H1 (cell line): ENCODE measurements around the gene ARHGEF3. TPM values are rescaled to one million over a fixed set of nuclear protein-coding genes. Genes with fewer than 3 reads are reported as not detected.

Experiments used
- CTCF ChIA-PET: fragments of 300-600 bp; sonication (Branson Sonifier 250); formaldehyde crosslinking; loops from one replicate; lab custom pipeline; 2021; ENCODE audit not compliant: partially characterized antibody; lab: Charles Lee
- POLR2A ChIA-PET: fragments of 300-600 bp; sonication (Branson Sonifier 250); formaldehyde crosslinking; loops from one replicate; lab custom pipeline; 2021; ENCODE audit warnings: inconsistent platforms; ENCODE audit not compliant: partially characterized antibody; lab: Charles Lee
- DNase-seq, 2 experiments: peaks; one replicate each; pipeline versions ENCODE4 v3.0.0 to v3.0.0-alpha.2; 2010 to 2022; ENCODE audit warnings: low spot score in 2 of 2, low read depth in 1 of 2, mixed read lengths in 1 of 2
- FAIRE-seq: peaks from 2 replicates; lab custom pipeline; 2011; peaks lifted over from hg19 to GRCh38; lab: Jason Lieb, UNC
- H2AFZ ChIP-seq: 2 replicates; pipeline ENCODE4 v1.8.1; 2012; ENCODE audit warnings: low read length, inconsistent platforms
- H2AK5ac ChIP-seq: 2 replicates; pipeline ENCODE4 v1.6.1; 2013; ENCODE audit warnings: low read depth, low read length
- H2BK120ac ChIP-seq: replicated peaks from 2 replicates; pipeline ENCODE3; 2013; ENCODE audit warnings: low read depth, low read length, inconsistent platforms
- H2BK12ac ChIP-seq: 2 replicates; pipeline ENCODE4 v1.6.1; 2013; ENCODE audit warnings: low read depth, low read length
- H2BK15ac ChIP-seq: 2 replicates; pipeline ENCODE4 v1.6.1; 2013; ENCODE audit warnings: low read length
- H2BK20ac ChIP-seq: 2 replicates; pipeline ENCODE4 v1.6.1; 2013; ENCODE audit warnings: low read length
- H2BK5ac ChIP-seq: 2 replicates; pipeline ENCODE4 v1.6.1; 2013; ENCODE audit warnings: low read depth, low read length
- H3K14ac ChIP-seq: 2 replicates; pipeline ENCODE4 v1.6.1; 2013; ENCODE audit warnings: inconsistent platforms; ENCODE audit not compliant: insufficient read length
- H3K18ac ChIP-seq: 2 replicates; pipeline ENCODE4 v1.6.1; 2013; ENCODE audit warnings: low read length; ENCODE audit errors: extremely low read depth
- H3K23ac ChIP-seq: 2 replicates; pipeline ENCODE4 v1.6.1; 2013; ENCODE audit warnings: inconsistent platforms; ENCODE audit not compliant: insufficient read length
- H3K23me2 ChIP-seq: 2 replicates; pipeline ENCODE4 v1.6.1; 2013; ENCODE audit warnings: low read depth, low read length
- H3K27ac ChIP-seq: 2 replicates; pipeline ENCODE4 v1.6.1; 2011; ENCODE audit warnings: low read depth, low read length, inconsistent platforms
- H3K27me3 ChIP-seq, 4 experiments: replicated peaks in 1 of 4; 1 replicate in 1 of 4; 2 replicates in 3 of 4; pipeline versions ENCODE4 v1.6.1 to v1.8.1; 2011 to 2013; ENCODE audit warnings: low read length in 3 of 4, mild to moderate bottlenecking in 3 of 4, inconsistent platforms in 2 of 4, mixed read lengths in 2 of 4, moderate library complexity in 1 of 4; ENCODE audit not compliant: control insufficient read depth in 3 of 4, insufficient read depth in 3 of 4; ENCODE audit errors: extremely low read depth in 1 of 4
- H3K36me3 ChIP-seq, 4 experiments: 2 replicates each; pipeline versions ENCODE4 v1.6.1 to v1.8.1; 2011 to 2013; ENCODE audit warnings: mild to moderate bottlenecking in 4 of 4, low read length in 3 of 4, moderate library complexity in 2 of 4, control low read depth in 1 of 4, inconsistent platforms in 1 of 4; ENCODE audit not compliant: insufficient read depth in 4 of 4, control insufficient read depth in 2 of 4
- H3K4ac ChIP-seq: replicated peaks from 2 replicates; pipeline ENCODE3; 2013; ENCODE audit warnings: low read length, low read depth, mixed read lengths, inconsistent platforms; ENCODE audit not compliant: insufficient read length
- H3K4me1 ChIP-seq, 4 experiments: replicated peaks in 1 of 4; 1 replicate in 1 of 4; 2 replicates in 3 of 4; pipeline versions ENCODE4 v1.6.1 to v1.8.1; 2011 to 2013; ENCODE audit warnings: low read length in 3 of 4, inconsistent platforms in 2 of 4, mixed read lengths in 1 of 4; ENCODE audit not compliant: insufficient read depth in 4 of 4, control insufficient read depth in 3 of 4
- H3K4me2 ChIP-seq, 2 experiments: 2 replicates each; pipeline versions ENCODE4 v1.6.1 to v1.8.1; 2011 to 2013; ENCODE audit warnings: low read depth in 2 of 2, low read length in 2 of 2, control low read depth in 1 of 2, inconsistent platforms in 1 of 2, mild to moderate bottlenecking in 1 of 2; ENCODE audit not compliant: insufficient read depth in 1 of 2
- H3K4me3 ChIP-seq, 4 experiments: fragments of 200-600, 300-600 bp in 1 of 4; sonication (generic), shearing (Covaris generic), sonication (Bioruptor Twin) in 1 of 4; 2 replicates each; pipeline versions ENCODE4 v1.5.1 to v1.8.1; 2011 to 2016; ENCODE audit warnings: low read length in 4 of 4, low read depth in 3 of 4, control low read depth in 2 of 4, inconsistent platforms in 2 of 4, mild to moderate bottlenecking in 2 of 4, mixed read lengths in 1 of 4, moderate library complexity in 1 of 4; ENCODE audit not compliant: insufficient read depth in 2 of 4; ENCODE audit errors: extremely low read depth in 1 of 4
- H3K56ac ChIP-seq: replicated peaks from 2 replicates; pipeline ENCODE3; 2013; ENCODE audit warnings: low read depth, mild to moderate bottlenecking, mixed read lengths, low read length, inconsistent platforms; ENCODE audit not compliant: insufficient read length
- H3K79me1 ChIP-seq: 2 replicates; pipeline ENCODE4 v1.6.1; 2013; ENCODE audit warnings: low read depth, low read length, control low read depth
- H3K79me2 ChIP-seq, 2 experiments: 2 replicates each; pipeline versions ENCODE4 v1.6.1 to v1.8.1; 2012 to 2013; ENCODE audit warnings: low read length in 2 of 2, mild to moderate bottlenecking in 2 of 2, inconsistent platforms in 1 of 2; ENCODE audit not compliant: insufficient read depth in 2 of 2, control insufficient read depth in 1 of 2
- H3K9ac ChIP-seq, 4 experiments: replicated peaks in 1 of 4; 1 replicate in 1 of 4; 2 replicates in 3 of 4; pipeline versions ENCODE4 v1.6.1 to v1.8.1; 2011 to 2013; ENCODE audit warnings: low read depth in 3 of 4, low read length in 3 of 4, control low read depth in 2 of 4, mild to moderate bottlenecking in 2 of 4, moderate library complexity in 2 of 4, inconsistent platforms in 1 of 4; ENCODE audit errors: extremely low read depth in 1 of 4
- H3K9me3 ChIP-seq, 2 experiments: 2 replicates each; pipeline versions ENCODE4 v1.6.1 to v1.8.1; 2012 to 2013; ENCODE audit warnings: mild to moderate bottlenecking in 2 of 2, moderate library complexity in 2 of 2, control low read depth in 1 of 2, inconsistent platforms in 1 of 2, low read depth in 1 of 2, low read length in 1 of 2, mixed read lengths in 1 of 2; ENCODE audit not compliant: insufficient read depth in 2 of 2
- H4K20me1 ChIP-seq, 2 experiments: replicated peaks in 1 of 2; 2 replicates each; pipeline versions ENCODE3 to v1.8.1; 2011 to 2013; ENCODE audit warnings: inconsistent platforms in 2 of 2, low read length in 2 of 2, mild to moderate bottlenecking in 1 of 2; ENCODE audit not compliant: insufficient read depth in 2 of 2, control insufficient read depth in 1 of 2
- H4K5ac ChIP-seq: 2 replicates; pipeline ENCODE4 v1.6.1; 2013; ENCODE audit warnings: low read length, low read depth, mixed read lengths, inconsistent platforms; ENCODE audit not compliant: insufficient read length
- H4K8ac ChIP-seq: 2 replicates; pipeline ENCODE4 v1.8.0; 2013; ENCODE audit warnings: mild to moderate bottlenecking, moderate library complexity, low read length, inconsistent platforms; ENCODE audit not compliant: insufficient read depth; ENCODE audit errors: extremely low read depth
- H4K91ac ChIP-seq: replicated peaks from 2 replicates; pipeline ENCODE3; 2013; ENCODE audit warnings: low read length, mixed read lengths, inconsistent platforms; ENCODE audit not compliant: insufficient read length
- BCL11A ChIP-seq, 2 experiments: IDR thresholded peaks; one replicate each; pipeline ENCODE4 v1.6.1; 2011; ENCODE audit warnings: low read depth in 2 of 2, low read length in 2 of 2, mild to moderate bottlenecking in 2 of 2
- BRCA1 ChIP-seq: IDR thresholded peaks from 2 replicates; pipeline ENCODE4 v1.6.1; 2012; ENCODE audit warnings: low read depth, low read length, improper control_type of control experiment
- GTF2F1 ChIP-seq: IDR thresholded peaks from 2 replicates; pipeline ENCODE4 v1.6.1; 2012; ENCODE audit warnings: low read depth, low read length, improper control_type of control experiment, borderline replicate concordance
- JUND ChIP-seq: IDR thresholded peaks from 2 replicates; pipeline ENCODE4 v1.6.1; 2011; ENCODE audit warnings: mild to moderate bottlenecking, improper control_type of control experiment, low read length
- TAF1 ChIP-seq: IDR thresholded peaks from 2 replicates; pipeline ENCODE4 v1.6.1; 2011; ENCODE audit warnings: mild to moderate bottlenecking, low read depth, low read length
- YY1 ChIP-seq: IDR thresholded peaks from 2 replicates; pipeline ENCODE4 v1.6.1; 2011; ENCODE audit warnings: low read depth, mild to moderate bottlenecking, low read length
- WGBS, 2 experiments: shearing (Covaris generic) in 1 of 2; methylation state at CpG; one replicate each; pipeline versions ENCODE4 v1.1.6 to v1.1.7; 2013 to 2015; ENCODE audit warnings: low lambda C conversion rate in 2 of 2, mixed read lengths in 2 of 2, inconsistent platforms in 1 of 2, low coverage in 1 of 2, missing lambda C conversion rate in 1 of 2; ENCODE audit not compliant: insufficient replicate concordance in 2 of 2, insufficient coverage in 1 of 2, insufficient read length in 1 of 2; ENCODE audit errors: extremely low coverage in 1 of 2, missing lambda C conversion rate in 1 of 2; 5-methylcytosine and 5-hydroxymethylcytosine counted together
- polyA plus RNA-seq, 7 experiments: library from polyadenylated mRNA; depleted of rRNA in 3 of 7; stranded (reverse) in 5 of 7; unstranded in 2 of 7; fragments of >200 nt in 5 of 7; fragments of 200-250 nt in 2 of 7; gene quantifications; 1 replicate in 5 of 7; 2 replicates in 1 of 7; 4 replicates in 1 of 7; pipeline versions ENCODE4 v1.2.1 to v1.2.3, GENCODE V29; 2011 to 2013; ENCODE audit warnings: missing spikeins in 2 of 7, mixed read lengths in 2 of 7
- total RNA-seq: library from RNA; stranded (reverse); fragmentation: NEBNext Ultra II Directional; extraction: Animal tissue kit (Norgen Biotek cat#: 25700); gene quantifications from 2 replicates; pipeline ENCODE4 v1.2.1, GENCODE V29; 2021

The ARHGEF3 gene
- total and polyA plus RNA-seq, 2 of the 8 experiments (the other 6 are each of a cell fraction or from before 2014, with no cell fraction given), result 2.8 to 6.0 TPM

- no peak for TF ChIP-seq YY1
- no peak for TF ChIP-seq BRCA1
- no peak for TF ChIP-seq BCL11A (IDR thresholded peaks at IDR 0.05; ENCODE audit: low read depth in 2 of 2, low read length in 2 of 2)
- no peak for TF ChIP-seq GTF2F1
- TF ChIP-seq JUND, result no peak
- TF ChIP-seq TAF1, result no peak
- no peak overlapping the region for H2BK15ac ChIP-seq
- no peaks in the 10 kb centered on the region for H3K79me2 ChIP-seq
- H3K23ac ChIP-seq, result no peak overlapping the region
- ChIA-PET POLR2A (interaction anchor here (0.9 to 1.0 kb wide), 2 partner anchors 10 to 11 kb away, joined by 3 read pairs; no protein-coding TSS in a partner anchor), CTCF (interaction anchor here (0.7 to 1.4 kb wide), 5 partner anchors 14 to 516 kb away, joined by 3 to 6 read pairs (median 4); no protein-coding TSS in a partner anchor)
- no peak overlapping the region for H3K4ac ChIP-seq
- no peak overlapping the region for H2AK5ac ChIP-seq
- no peak overlapping the region for H3K56ac ChIP-seq
- no peak overlapping the region for H3K4me2 ChIP-seq
- no peak overlapping the region for H2BK12ac ChIP-seq
- H4K20me1 ChIP-seq, result no peaks in the 10 kb centered on the region
- no peak overlapping the region for H3K14ac ChIP-seq
- no peak overlapping the region for H3K27ac ChIP-seq
- DNase-seq (no peak), FAIRE-seq (no peak)
- H3K9ac ChIP-seq, result no peak overlapping the region
- H3K9me3 ChIP-seq, result no peaks in the 10 kb centered on the region
- no peaks in the 10 kb centered on the region; the same call in 1 of the 2 replicates for H3K23me2 ChIP-seq
- H3K18ac ChIP-seq, result no peak overlapping the region
- no peak overlapping the region for H2BK20ac ChIP-seq
- no peak overlapping the region for H4K5ac ChIP-seq
- no peak overlapping the region for H2BK120ac ChIP-seq
- no peak overlapping the region for H2AFZ ChIP-seq
- H2BK5ac ChIP-seq, result no peak overlapping the region
- H4K8ac ChIP-seq, result no peak overlapping the region
- no peak overlapping the region for H4K91ac ChIP-seq
- H3K4me1 ChIP-seq, result peaks cover 2 to 9% (median 6%) of the 10 kb centered on the region in 4 experiments; a peak in 5 of 7 replicates
- WGBS, 2 experiments, result 90% methylated on average over 5 of the region's 5 CpGs; no CpG with 5 or more reads in 1 of the 2 experiments
- no peaks in the 10 kb centered on the region for H3K36me3 ChIP-seq
- no peaks in the 10 kb centered on the region for H3K27me3 ChIP-seq
- H3K4me3 ChIP-seq, result no peak overlapping the region
- H3K79me1 ChIP-seq, result no peaks in the 10 kb centered on the region
These were observed 25.3 kb upstream of the ARHGEF3 start for GRCh38 chr3:56826831-56827722.
